GM19023 (cell line): Measurements from ENCODE around the gene PAAF1.
A peak's percentile ranks its signal among the peaks of the same experiment; 100 is the strongest.

ENCODE experiments used
- ATAC-seq: cut with Tn5 transposase; IDR thresholded peaks from one replicate; pipeline ENCODE4 v1.9.1; 2021; ENCODE audit warnings: mild to moderate bottlenecking, moderate library complexity; ENCODE audit not compliant: unreplicated experiment

PAAF1 gene

DNA sequence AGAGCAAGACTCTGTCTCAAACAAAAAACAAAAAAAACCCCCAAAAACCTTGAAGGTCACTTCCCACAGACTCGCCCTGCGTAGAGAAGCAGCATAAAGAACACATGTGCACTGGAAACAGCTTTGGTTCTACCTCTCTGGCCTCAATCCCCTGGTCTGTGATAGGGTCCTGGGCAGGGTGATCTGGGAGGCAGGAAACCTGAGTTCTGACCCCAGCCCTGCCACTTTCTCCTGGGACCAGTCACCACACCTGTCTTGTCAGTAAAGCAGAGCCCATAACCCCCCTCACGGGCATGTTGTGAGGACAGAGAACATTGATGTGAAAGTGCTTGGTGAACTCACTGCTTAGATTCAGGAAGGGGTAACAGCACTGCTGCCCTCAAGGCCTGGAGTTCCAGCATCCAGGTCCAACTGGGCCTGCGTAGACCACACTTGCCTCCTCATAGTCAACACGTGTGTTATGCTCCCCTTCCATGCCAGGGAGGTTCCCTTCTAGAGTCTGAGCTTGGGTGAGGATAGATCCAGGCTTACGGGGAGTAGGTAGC, 94.4 kb downstream of the PAAF1 start:
- no peak for ATAC-seq

DNA sequence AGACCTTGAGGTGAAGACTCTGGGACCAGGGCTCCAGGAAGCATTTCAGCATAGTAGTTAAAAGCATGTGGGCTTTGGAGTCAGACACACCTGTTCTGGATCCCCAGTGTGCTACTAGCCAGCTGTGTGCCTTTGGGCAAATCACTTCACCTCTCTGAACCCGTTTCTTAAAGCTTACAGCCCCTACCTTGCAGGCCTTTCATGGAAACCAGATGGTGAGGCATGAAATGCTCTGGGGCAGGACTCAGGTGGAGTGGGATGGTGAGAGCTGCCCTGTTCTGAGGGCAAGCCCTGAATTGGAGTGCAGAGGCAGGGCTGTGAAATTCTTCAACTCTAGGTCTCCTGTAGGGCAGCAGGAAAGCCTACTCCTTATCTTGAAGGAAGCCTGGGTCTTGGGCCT, 95.4 kb downstream of the PAAF1 start:
- no peak for ATAC-seq

DNA sequence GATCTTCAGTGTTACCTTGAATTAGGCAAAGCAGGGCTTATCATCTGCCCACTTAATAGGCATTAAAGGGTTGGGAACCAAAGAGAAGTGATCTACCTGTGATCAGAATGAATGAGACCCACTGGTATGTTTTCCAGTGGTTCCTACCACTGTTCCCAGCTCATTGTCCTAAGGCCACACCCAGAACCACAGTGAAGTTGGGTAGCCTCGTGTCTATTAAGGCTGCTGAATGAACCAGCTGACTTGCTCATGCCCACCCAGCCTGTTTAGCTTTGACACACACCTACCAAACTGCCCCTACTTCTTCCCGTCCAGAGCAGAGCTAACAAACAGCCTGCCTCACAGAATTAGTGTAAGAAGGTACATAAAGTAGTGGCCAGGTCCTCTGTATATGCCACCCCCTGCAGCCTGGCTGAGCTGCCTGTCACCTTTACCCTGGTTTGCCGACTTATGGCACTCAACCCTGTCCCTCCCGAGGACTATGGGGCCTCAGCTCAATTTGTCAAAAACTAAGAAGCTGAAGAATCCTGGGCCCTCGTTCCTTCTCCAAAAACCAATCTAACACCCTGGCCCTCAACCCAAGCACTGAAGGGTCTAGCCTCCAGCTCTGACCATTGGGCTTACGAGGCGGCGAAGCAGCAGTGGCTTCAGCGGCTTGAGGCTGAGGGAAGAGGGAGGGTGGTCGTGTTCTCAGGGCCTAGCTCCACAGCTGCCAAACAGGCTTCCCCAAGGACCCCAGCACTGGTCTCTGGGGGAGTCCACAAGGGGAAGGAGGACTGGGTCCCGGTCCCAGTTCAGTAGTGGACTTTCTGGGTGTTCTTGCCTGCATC, 96.0 kb downstream of the PAAF1 start:
- no peak for ATAC-seq

DNA sequence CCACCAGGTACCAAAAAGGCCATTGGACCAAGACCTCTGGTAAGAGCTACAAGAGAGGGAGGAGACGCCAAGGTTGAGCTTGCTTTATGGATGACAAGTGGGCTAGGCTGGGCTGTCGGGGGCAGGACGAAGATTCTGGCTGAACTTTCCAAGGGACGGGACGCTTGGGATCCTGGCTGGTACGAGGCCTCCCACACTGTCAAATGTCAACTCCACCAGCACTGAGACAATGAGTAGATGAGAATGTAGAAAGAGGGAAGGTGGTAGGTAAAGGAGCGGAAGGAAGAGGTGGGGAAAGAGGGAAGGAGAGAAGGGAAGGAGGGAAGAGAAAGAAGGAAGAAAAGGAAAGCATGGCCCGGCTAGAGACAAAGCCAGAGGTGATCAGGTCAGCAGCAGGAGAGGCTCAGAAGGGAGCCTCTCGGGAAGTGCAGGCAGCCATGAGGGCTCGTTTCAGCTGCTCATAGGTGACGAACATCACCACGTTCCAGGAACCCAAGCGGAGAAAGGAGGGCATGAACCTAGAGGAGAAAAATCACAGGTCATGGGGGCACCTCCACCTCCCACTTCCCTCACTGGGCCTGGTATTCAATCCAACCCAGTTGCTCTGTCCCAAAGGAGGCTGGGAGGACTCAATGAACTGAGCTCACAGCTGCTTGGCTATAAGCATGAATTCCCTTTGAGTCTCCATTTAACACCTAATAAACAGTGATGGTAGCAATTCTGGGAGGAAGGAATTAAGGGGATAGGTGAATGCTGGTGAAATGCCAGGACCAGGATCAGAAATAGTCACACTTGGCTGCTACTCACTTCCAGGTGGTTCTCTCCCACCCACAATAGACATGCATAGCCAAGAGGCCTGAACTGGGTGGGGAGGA, 98.0 kb downstream of the PAAF1 start:
- no peak for ATAC-seq

DNA sequence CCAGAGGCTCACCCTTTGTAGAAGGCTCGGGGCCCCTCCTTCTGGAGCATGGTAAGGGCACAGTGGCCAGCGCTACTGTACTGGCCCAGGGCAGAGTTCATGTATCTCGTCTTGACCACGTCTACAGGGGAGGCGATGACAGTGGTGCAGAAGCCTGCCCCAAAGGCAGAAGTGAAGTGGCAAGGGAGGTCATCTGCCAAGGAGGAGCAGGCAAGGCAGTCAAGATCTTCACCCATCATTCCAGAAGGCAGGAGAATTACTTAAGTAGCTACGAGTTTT, 98.6 kb downstream of the PAAF1 start:
- no peak for ATAC-seq

DNA sequence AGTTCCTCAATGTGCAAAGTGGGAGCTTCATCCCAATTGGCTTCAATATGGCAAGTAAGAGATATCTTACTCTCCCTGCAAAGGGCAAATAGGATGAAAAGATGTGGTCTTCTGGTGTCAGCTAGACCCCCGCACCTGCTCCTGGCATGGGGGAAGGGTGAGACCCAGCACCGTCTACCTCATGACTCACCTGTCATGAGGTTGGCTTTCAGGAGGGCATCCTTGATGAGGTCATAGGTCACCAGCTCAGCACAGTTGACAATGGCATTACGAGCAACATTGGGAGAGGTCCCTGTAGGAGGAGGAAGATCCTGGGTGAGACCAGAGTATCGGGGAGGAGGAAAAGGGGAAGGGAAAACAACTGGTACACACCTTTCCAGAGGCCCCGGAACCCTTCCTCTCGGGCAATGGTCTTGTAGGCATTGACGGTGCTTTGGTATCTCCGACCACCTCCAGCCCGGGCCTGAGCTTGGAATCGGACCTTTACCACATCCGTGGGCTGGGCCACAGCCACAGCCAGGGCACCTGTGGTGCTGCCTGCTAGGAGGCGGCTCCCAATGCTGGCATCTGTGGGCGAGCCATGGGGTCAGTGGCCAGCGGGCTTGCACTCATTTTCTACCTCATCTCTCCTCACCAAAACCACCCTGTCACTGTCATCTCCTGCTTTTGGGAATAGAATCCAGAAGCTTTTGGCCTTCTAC, 99.8 kb downstream of the PAAF1 start:
- no peak for ATAC-seq

DNA sequence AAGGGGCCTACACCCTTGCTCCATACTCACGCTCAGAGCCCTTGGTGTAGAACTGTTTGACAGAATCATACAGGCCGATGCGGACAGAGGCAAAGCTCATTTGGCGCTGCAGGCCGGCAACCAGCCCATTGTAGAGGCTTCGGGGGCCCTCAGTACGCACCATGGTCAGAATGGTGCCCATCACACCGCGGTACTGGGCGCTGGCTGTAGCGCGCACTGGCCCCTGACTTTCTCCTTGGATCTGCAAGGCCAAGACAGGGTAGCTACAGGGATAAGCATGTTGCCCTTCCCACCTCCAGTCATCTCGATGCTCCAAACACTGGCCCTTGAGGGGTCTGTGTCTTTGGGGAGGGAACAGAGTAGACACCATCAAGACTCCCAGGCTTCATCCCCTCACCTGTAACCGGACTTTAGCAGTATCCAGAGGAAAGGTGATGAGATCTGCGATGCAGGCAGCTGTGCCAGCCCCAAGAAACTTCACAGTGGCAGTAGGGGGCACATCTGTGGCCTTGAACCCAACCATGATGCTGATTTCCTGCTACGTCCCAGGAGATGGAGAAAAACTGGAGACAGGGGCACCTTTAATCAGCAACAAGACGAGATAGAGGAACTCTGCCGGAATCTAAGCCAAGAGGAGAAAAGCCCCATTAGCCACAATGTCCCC, 101.2 kb downstream of the PAAF1 start:
- ATAC-seq, result no peak

DNA sequence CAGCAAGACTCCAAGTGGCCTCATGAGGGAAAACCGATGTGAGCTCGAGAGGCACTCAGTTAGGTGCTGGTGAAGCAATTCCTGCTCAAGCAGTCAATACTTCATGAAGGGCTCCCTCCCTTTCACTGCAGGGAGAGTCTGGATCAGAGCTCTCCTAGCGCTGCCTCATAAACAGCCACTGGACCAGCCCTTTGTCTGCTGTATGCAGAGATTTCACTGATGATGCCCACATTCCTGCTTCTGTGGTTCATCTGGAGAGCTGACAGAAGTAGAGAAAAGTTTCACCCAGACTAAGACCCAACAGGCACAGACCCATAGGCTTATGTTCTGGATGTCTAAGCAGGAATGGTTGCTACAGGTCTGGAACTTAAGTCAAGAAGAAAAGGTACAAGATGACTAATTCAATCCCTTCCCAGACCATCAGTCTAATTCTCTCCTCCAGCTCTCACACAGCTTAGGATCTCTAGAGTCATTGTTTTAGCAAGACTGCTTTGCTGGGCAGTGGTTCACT, 101.8 kb downstream of the PAAF1 start:
- no peak for ATAC-seq

DNA sequence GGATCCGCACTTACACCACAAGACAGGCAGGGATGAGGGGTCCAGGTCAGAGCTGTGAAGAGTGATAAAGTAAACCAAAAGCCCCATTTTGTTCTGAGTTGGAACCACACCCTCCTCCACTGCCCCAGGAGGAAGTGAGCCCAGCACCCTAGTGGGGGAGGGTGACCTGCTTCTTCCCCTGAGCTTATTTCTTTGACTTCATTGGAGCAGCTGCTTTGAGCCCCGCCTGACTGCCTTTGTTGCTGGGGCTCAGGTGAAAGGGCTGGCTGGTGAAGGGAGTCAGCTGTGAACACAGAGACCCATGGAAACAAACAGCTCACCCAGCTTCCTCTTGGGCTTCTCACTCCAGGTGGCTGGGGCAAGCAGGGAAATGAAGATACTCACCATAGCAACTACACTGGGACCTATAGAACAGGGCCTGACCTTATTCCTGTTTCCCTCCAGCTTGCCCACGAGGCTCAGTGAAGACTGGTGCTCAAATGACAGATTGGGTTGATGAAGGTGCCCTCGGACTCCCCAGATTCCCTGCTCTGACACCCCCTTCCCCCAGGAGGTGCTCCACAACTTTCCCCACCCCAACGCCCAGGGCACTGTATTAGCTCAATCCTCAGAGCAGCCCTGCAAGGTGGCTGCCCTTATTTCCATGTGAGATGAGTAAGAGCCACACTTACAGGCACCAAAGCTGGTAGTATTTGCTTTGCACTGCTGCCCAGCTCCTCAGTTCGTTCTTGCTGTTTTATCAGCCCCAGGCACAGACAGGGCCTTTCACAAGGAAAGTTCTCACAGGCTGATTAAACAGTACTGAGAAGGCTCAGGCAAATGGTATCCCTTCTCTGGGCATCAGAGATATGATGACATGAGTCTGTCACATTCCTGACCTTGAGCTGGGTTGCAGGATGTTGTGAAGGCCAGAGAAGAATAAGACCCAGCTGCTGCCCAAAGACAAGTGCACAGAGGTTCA, 103.5 kb downstream of the PAAF1 start:
- ATAC-seq, result peak; percentile 48
